ENCODE results near the gene LRP8.

The LRP8 gene

GRCh38 chr1:53298045-53298637 lies 29.7 kb downstream of the LRP8 start:
- Histone ChIP-seq H3K27me3 (ENCODE audit: low read length) (no peaks in the 10 kb centered on the region), H3K36me3 (ENCODE audit: low read length) (no peaks in the 10 kb centered on the region), H3K9me3 (ENCODE audit: insufficient read depth, low read length) (no peaks in the 10 kb centered on the region), H3K4me2 (ENCODE audit: low read depth, low read length, poor library complexity, severe bottlenecking) (no peak overlapping the region), H2AFZ (ENCODE audit: low read depth, low read length, severe bottlenecking) (no peak overlapping the region), H3K79me2 (ENCODE audit: insufficient read depth, low read length) (peaks cover 96% of the 10 kb centered on the region), H4K20me1 (ENCODE audit: low read depth, low read length) (no peaks in the 10 kb centered on the region; the same call in 1 of the 2 replicates), H3K9me2 (replicated peaks; ENCODE audit: insufficient read depth, low read length) (no peaks in the 10 kb centered on the region), H3F3A (ENCODE audit: insufficient read depth) (no peaks in the 10 kb centered on the region), H3K9ac (ENCODE audit: low read length) (no peak overlapping the region), H3K4me3 (ENCODE audit: insufficient read depth, low read length, poor library complexity, severe bottlenecking) (no peak overlapping the region), H3K27ac (ENCODE audit: low read depth, low read length) (no peak overlapping the region)
- TF ChIP-seq EZH2phosphoT487 (conservative IDR thresholded peaks at IDR 0.05; ENCODE audit: low read length) (no peak), CTCF (IDR thresholded peaks at IDR 0.05; ENCODE audit: insufficient read depth, low read length, poor library complexity, severe bottlenecking) (no peak)

DNA sequence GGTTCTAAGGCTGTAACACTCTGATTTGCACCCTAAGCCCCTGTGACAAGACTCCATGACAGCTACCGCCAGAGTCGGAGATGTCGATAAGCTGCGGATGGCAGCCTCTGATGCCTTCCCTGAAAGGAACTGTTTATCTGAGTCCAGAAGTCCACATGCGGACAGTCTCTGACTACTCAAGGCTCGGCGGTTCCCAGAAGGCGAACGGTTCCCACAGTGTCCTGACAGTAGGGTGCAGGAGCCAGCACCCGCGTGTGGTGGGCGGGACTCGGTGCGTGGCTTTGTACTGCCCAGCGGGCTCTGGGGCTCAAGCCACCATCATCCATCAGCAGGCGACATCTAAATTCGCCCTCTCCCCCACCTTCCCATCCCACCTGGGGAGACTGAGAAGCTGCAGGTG lies 30.7 kb downstream of the LRP8 start:
- peaks cover 93% of the 10 kb centered on the region for H3K79me2 ChIP-seq (ENCODE audit: insufficient read depth, low read length)
- no peak for TF ChIP-seq CTCF (IDR thresholded peaks at IDR 0.05; ENCODE audit: insufficient read depth, low read length, poor library complexity, severe bottlenecking)
- TF ChIP-seq EZH2phosphoT487 (conservative IDR thresholded peaks at IDR 0.05; ENCODE audit: low read length), result no peak

DNA sequence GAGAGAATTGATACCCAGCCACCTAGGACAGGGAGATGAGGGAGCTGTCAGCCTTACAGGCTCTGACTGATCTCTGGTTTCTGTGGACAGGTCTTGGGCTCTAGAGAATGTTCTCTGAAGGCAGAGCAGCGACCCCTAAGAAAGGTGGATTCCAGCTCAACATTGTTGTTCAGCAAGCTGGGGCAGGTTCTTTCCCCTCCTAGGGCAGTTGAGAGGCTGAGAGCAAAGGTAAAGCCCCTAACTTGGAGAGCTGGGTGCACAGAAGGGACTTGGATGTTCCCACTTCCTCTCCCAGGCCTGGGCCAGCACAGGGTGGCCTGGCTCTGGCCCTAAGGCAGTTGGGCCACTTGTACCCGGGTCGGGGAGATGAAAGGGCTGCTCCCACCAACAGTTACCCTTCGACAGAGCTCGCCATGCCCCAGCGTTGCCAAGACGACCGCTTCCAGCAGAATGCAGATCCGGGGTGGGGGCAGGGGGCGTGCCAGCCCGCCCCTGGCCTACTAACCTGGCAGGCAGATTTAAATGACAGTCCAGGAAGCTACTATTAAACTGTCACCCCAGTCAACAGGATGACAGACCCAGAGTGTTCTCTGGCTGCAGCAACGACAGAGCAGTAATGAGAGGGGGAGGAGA lies 31.6 kb downstream of the LRP8 start:
- Histone ChIP-seq H3K79me2 (ENCODE audit: insufficient read depth, low read length) (peaks cover 85% of the 10 kb centered on the region), H3K9ac (ENCODE audit: low read length) (no peak overlapping the region)

More for the DNA sequence above, 30.7 kb downstream of the LRP8 start:
- H3K27me3 ChIP-seq (ENCODE audit: low read length), result no peaks in the 10 kb centered on the region
- H3K9me2 ChIP-seq (replicated peaks; ENCODE audit: insufficient read depth, low read length), result no peaks in the 10 kb centered on the region
- no peak overlapping the region for H3K4me3 ChIP-seq (ENCODE audit: insufficient read depth, low read length, poor library complexity, severe bottlenecking)
- H4K20me1 ChIP-seq (ENCODE audit: low read depth, low read length), result no peaks in the 10 kb centered on the region; the same call in 1 of the 2 replicates
- H3K36me3 ChIP-seq (ENCODE audit: low read length), result no peaks in the 10 kb centered on the region
- no peak overlapping the region for H3K9ac ChIP-seq (ENCODE audit: low read length)
- no peak overlapping the region for H3K27ac ChIP-seq (ENCODE audit: low read depth, low read length)
- H3K9me3 ChIP-seq (ENCODE audit: insufficient read depth, low read length), result no peaks in the 10 kb centered on the region
- no peak overlapping the region for H2AFZ ChIP-seq (ENCODE audit: low read depth, low read length, severe bottlenecking)
- no peaks in the 10 kb centered on the region for H3F3A ChIP-seq (ENCODE audit: insufficient read depth)
- no peak overlapping the region for H3K4me2 ChIP-seq (ENCODE audit: low read depth, low read length, poor library complexity, severe bottlenecking)

More for the DNA sequence above, 31.6 kb downstream of the LRP8 start:
- Histone ChIP-seq H3K9me3 (ENCODE audit: insufficient read depth, low read length) (no peaks in the 10 kb centered on the region), H3K27ac (ENCODE audit: low read depth, low read length) (no peak overlapping the region), H2AFZ (ENCODE audit: low read depth, low read length, severe bottlenecking) (no peak overlapping the region), H3K36me3 (ENCODE audit: low read length) (no peaks in the 10 kb centered on the region), H3K9me2 (replicated peaks; ENCODE audit: insufficient read depth, low read length) (no peaks in the 10 kb centered on the region), H4K20me1 (ENCODE audit: low read depth, low read length) (no peaks in the 10 kb centered on the region; the same call in 1 of the 2 replicates), H3K4me2 (ENCODE audit: low read depth, low read length, poor library complexity, severe bottlenecking) (no peak overlapping the region), H3F3A (ENCODE audit: insufficient read depth) (no peaks in the 10 kb centered on the region), H3K27me3 (ENCODE audit: low read length) (no peaks in the 10 kb centered on the region), H3K4me3 (ENCODE audit: insufficient read depth, low read length, poor library complexity, severe bottlenecking) (no peak overlapping the region)
- TF ChIP-seq CTCF (IDR thresholded peaks at IDR 0.05; ENCODE audit: insufficient read depth, low read length, poor library complexity, severe bottlenecking), result no peak
- TF ChIP-seq EZH2phosphoT487 (conservative IDR thresholded peaks at IDR 0.05; ENCODE audit: low read length), result no peak

Measured in SU-DHL-6 (cell line).